ENCODE data around the gene PCDHGA8.
"Not testable (repeated sequence)": the region's sequence is repeated elsewhere in the genome, so short reads cannot be mapped to it uniquely, and the experiment has no call there.

PCDHGA8 gene

GRCh38 chr5:141392429-141393198 is at the start of gene PCDHGA8:
PCDHGA8 (plus strand) TSS chr5:141392633; CDS start chr5:141392814, 181 bp downstream.
- DNase-seq, result no peak

GRCh38 chr5:141342773-141343172 is 49.7 kb upstream of the PCDHGA8 start:
- DNase-seq, result no peak

- DNase-seq, result no peak
Measured at GRCh38 chr5:141343242-141343952, 49.0 kb upstream of the PCDHGA8 start, which contains the start of gene PCDHGA3. PCDHGA3 (plus strand) TSS chr5:141343829; CDS start chr5:141344034, 205 bp downstream.

GRCh38 chr5:141343953-141344463 is 48.4 kb upstream of the PCDHGA8 start:
- DNase-seq, result no peak

GRCh38 chr5:141345327-141345726 is 47.1 kb upstream of the PCDHGA8 start:
- DNase-seq, result no peak

- DNase-seq, result not testable (repeated sequence)
Measured at GRCh38 chr5:141346017-141346416, 46.4 kb upstream of the PCDHGA8 start.

GRCh38 chr5:141349917-141350619 is 42.4 kb upstream of the PCDHGA8 start, which contains the start of gene PCDHGB1:
PCDHGB1 (plus strand) TSS chr5:141350099; CDS start chr5:141350261, 162 bp downstream.
- peak; percentile 41 for DNase-seq

- no peak for DNase-seq
Measured at GRCh38 chr5:141351591-141351990, 40.8 kb upstream of the PCDHGA8 start.

- no peak for DNase-seq
Measured at GRCh38 chr5:141354900-141355469, 37.4 kb upstream of the PCDHGA8 start, which contains the start of gene PCDHGA4. PCDHGA4 (plus strand) TSS chr5:141355021; CDS start chr5:141355108, 87 bp downstream.

GRCh38 chr5:141355641-141356040 is 36.8 kb upstream of the PCDHGA8 start:
- no peak for DNase-seq

- no peak for DNase-seq
Measured at GRCh38 chr5:141356133-141356532, 36.3 kb upstream of the PCDHGA8 start.

- DNase-seq, result no peak
Measured at GRCh38 chr5:141356950-141357349, 35.5 kb upstream of the PCDHGA8 start.

GRCh38 chr5:141359790-141360426 is 32.5 kb upstream of the PCDHGA8 start, which contains the start of gene PCDHGB2:
PCDHGB2 (plus strand) TSS chr5:141359994; CDS start chr5:141360136, 142 bp downstream.
- DNase-seq, result peak; percentile 32

GRCh38 chr5:141360685-141361084 is 31.7 kb upstream of the PCDHGA8 start:
- DNase-seq, result no peak

GRCh38 chr5:141362719-141363118 is 29.7 kb upstream of the PCDHGA8 start:
- DNase-seq, result no peak

- DNase-seq, result no peak
Measured at GRCh38 chr5:141363952-141364660, 28.3 kb upstream of the PCDHGA8 start, which contains the start of gene PCDHGA5. PCDHGA5 (plus strand) TSS chr5:141364162; CDS start chr5:141364331, 169 bp downstream.

- no peak for DNase-seq
Measured at GRCh38 chr5:141366016-141366896, 26.2 kb upstream of the PCDHGA8 start.

- no peak for DNase-seq
Measured at GRCh38 chr5:141369994-141370848, 22.2 kb upstream of the PCDHGA8 start, which contains the start of gene PCDHGB3. PCDHGB3 (plus strand) TSS chr5:141370242; CDS start chr5:141370395, 153 bp downstream.

Measured in NCI-H1694 treated with DMSO at 0.1 percent for 48 hours (cell line).